ENCODE results near the gene GATA6. TPM values are rescaled to one million over a fixed set of nuclear protein-coding genes. Genes with fewer than 3 reads are reported as not detected.
A peak's percentile ranks its signal among the peaks of the same experiment; 100 is the strongest.

Gene GATA6
- total RNA-seq, 2 donors from 2014 or later, result 52.7 to 61.3 TPM

DNA sequence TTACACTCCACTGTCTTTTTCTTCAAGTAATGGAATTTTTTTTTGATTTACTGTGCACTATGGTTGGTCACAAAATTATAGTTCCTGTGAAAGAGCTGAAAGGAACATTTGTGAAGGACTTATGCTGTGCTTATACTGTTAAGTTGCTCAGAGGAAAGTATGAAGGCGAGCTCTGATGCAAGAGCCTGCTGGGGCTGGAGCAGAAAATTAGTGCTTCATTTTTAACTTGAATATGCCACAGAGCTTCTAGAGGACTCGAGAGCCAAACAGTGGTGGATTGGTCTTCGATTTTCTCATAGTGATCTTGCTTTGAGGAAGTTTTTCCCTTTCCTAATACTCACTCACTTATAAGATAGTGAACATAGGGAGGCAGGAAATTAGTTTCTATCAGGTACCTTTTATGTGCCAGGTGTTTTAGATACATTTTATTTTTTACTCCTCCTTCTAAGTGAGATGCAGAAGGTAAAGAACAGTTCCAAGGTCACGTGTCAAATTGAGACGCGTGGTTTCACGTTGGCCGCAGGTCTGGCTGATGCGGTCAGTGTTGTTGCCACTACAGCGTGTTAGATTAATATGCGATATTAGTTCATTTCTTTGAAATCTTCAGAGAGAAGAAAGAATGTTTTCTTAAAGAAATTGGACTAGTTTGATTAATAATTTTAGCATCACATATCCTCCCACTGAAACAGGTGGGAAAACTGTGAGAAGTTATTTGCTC is 20.2 kb downstream of the GATA6 start:
- no peaks in the 10 kb centered on the region for H3K27me3 ChIP-seq
- peak overlapping the region in 1 of 2 donors; percentile 66 for H3K9ac ChIP-seq (ENCODE audit: low read depth in 2 of 2, low read length in 2 of 2)
- intact Hi-C loops (cut with DNase I), result no loop called here
- peak; percentile 19 for DNase-seq
- no peak overlapping the region for H3K27ac ChIP-seq
- TF ChIP-seq, protein P1, sequence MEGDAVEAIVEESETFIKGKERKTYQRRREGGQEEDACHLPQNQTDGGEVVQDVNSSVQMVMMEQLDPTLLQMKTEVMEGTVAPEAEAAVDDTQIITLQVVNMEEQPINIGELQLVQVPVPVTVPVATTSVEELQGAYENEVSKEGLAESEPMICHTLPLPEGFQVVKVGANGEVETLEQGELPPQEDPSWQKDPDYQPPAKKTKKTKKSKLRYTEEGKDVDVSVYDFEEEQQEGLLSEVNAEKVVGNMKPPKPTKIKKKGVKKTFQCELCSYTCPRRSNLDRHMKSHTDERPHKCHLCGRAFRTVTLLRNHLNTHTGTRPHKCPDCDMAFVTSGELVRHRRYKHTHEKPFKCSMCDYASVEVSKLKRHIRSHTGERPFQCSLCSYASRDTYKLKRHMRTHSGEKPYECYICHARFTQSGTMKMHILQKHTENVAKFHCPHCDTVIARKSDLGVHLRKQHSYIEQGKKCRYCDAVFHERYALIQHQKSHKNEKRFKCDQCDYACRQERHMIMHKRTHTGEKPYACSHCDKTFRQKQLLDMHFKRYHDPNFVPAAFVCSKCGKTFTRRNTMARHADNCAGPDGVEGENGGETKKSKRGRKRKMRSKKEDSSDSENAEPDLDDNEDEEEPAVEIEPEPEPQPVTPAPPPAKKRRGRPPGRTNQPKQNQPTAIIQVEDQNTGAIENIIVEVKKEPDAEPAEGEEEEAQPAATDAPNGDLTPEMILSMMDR (IDR thresholded peaks at IDR 0.05), result no peak
- no peaks in the 10 kb centered on the region for H3K4me1 ChIP-seq
- no peaks in the 10 kb centered on the region for H3K36me3 ChIP-seq
- no peaks in the 10 kb centered on the region for H3K9me3 ChIP-seq
- no peak overlapping the region for H3K4me3 ChIP-seq

DNA sequence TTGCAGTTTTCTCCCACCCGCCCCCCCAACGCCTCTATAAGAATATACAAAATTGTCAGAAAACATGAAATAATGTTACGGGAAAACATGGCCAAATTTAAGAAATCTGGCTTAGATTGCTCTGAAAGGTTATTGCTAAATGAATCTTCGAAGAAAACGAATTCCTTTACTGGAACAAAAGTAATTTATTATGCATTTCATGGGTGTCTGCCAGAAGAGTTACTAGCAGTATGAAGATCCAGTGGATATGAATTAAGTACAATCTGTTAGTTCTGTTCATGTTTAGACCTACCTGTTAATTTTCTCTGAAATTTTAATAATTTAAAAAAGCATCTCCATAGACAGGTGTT is 21.9 kb downstream of the GATA6 start:
- intact Hi-C loops (cut with DNase I), result no loop called here
- DNase-seq, result no peak
- Histone ChIP-seq H3K36me3 (no peaks in the 10 kb centered on the region), H3K27ac (peak overlapping the region; percentile 14), H3K4me3 (no peak overlapping the region), H3K9me3 (no peaks in the 10 kb centered on the region), H3K9ac (ENCODE audit: low read depth in 2 of 2, low read length in 2 of 2) (no peak overlapping the region), H3K27me3 (no peaks in the 10 kb centered on the region), H3K4me1 (peaks cover 4% of the 10 kb centered on the region)
- TF ChIP-seq, protein P1 (IDR thresholded peaks at IDR 0.05), result no peak

DNA sequence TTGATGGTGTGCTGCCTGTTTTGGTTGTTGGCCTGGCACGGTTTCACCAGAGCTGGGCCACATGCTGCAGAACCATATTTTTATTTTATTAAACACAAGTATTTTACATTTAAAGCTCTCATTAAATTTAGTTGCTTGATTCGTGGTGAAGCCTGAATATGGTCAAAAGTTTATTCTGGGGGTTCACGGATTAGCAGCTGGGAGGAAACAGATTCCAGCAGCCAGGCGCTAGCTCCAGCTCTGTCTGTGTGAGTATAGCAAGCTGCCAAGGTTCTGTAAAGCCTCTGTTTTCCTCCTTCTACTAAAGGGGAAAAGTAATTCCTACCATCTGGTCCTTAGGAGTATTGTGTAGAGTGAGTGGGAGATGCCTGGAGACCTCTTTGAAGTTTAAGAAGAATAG is 22.5 kb downstream of the GATA6 start:
- H3K27me3 ChIP-seq, result no peaks in the 10 kb centered on the region
- no peak for DNase-seq
- peak overlapping the region in 1 of 2 donors; percentile 87 for H3K9ac ChIP-seq (ENCODE audit: low read depth in 2 of 2, low read length in 2 of 2)
- peaks cover 4% of the 10 kb centered on the region for H3K4me1 ChIP-seq
- no peaks in the 10 kb centered on the region for H3K9me3 ChIP-seq
- TF ChIP-seq, protein P1 (IDR thresholded peaks at IDR 0.05), result no peak
- no peaks in the 10 kb centered on the region for H3K36me3 ChIP-seq
- H3K4me3 ChIP-seq, result no peak overlapping the region
- H3K27ac ChIP-seq, result peak overlapping the region; percentile 81
- intact Hi-C loops (cut with DNase I), result no loop called here

DNA sequence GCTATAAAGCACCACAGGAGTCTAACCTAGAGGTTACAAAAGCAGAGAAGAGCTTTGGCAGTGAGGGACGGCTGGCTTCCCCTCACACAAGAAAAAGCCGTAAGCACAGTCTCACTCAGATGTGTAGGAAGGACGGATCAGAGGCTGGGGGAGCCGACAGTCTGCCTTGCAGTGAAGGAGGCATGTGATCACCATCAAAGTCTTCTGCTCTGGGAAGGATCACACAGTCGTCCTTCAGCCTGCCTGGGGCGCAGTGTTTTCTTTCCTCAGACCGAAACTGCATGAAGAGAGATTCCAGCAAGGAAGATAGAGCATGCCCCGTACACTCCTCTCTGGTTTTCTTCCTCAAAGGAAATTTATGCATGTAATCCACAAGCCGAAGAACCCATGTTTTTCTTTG is 24.1 kb downstream of the GATA6 start:
- intact Hi-C loops (cut with DNase I), result no loop called here
- TF ChIP-seq, protein P1 (IDR thresholded peaks at IDR 0.05), result no peak
- no peaks in the 10 kb centered on the region for H3K9me3 ChIP-seq
- no peak overlapping the region for H3K4me3 ChIP-seq
- peak; percentile 52 for DNase-seq
- peak overlapping the region; percentile 81 for H3K27ac ChIP-seq
- H3K36me3 ChIP-seq, result no peaks in the 10 kb centered on the region
- no peaks in the 10 kb centered on the region for H3K27me3 ChIP-seq
- H3K9ac ChIP-seq (ENCODE audit: low read depth in 2 of 2, low read length in 2 of 2), result peak overlapping the region in 1 of 2 donors; percentile 87
- H3K4me1 ChIP-seq, result peaks cover 4% of the 10 kb centered on the region

DNA sequence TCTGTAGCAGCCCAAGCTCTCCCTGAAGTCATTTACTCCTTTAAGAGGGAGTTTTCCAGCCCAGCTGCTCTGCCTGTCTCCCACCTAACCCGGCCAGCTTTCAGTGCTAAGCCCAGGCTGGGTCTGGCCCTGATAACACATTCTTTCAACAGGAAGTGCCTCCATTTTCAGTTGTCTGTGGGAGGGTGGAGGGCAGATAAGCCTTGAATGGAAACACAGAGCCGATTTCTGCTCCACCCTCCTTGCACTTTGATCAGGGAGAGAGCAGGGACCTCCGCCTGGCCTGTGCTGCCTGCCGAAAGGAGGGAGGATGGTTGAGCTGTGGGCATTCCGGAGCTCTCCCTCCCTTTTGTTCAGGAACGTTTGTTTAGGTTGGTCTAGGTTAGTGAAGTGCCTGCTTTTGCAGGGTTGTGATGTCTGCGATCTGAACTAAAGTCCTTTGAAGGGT is 24.8 kb downstream of the GATA6 start:
- no peaks in the 10 kb centered on the region for H3K36me3 ChIP-seq
- peak overlapping the region; percentile 81 for H3K27ac ChIP-seq
- no peak overlapping the region for H3K4me3 ChIP-seq
- DNase-seq, result peak; percentile 91
- peak overlapping the region in 1 of 2 donors; percentile 87 for H3K9ac ChIP-seq (ENCODE audit: low read depth in 2 of 2, low read length in 2 of 2)
- intact Hi-C loops (cut with DNase I), result no loop called here
- peaks cover 4% of the 10 kb centered on the region for H3K4me1 ChIP-seq
- H3K9me3 ChIP-seq, result no peaks in the 10 kb centered on the region
- H3K27me3 ChIP-seq, result no peaks in the 10 kb centered on the region
- TF ChIP-seq, protein P1 (IDR thresholded peaks at IDR 0.05), result no peak

Data from colonic mucosa (tissue), 4 donors.